ENCODE data around the gene ALAS2.
"Not testable (repeated sequence)": the region's sequence is repeated elsewhere in the genome, so short reads cannot be mapped to it uniquely, and the experiment has no call there.

The ALAS2 gene

DNA sequence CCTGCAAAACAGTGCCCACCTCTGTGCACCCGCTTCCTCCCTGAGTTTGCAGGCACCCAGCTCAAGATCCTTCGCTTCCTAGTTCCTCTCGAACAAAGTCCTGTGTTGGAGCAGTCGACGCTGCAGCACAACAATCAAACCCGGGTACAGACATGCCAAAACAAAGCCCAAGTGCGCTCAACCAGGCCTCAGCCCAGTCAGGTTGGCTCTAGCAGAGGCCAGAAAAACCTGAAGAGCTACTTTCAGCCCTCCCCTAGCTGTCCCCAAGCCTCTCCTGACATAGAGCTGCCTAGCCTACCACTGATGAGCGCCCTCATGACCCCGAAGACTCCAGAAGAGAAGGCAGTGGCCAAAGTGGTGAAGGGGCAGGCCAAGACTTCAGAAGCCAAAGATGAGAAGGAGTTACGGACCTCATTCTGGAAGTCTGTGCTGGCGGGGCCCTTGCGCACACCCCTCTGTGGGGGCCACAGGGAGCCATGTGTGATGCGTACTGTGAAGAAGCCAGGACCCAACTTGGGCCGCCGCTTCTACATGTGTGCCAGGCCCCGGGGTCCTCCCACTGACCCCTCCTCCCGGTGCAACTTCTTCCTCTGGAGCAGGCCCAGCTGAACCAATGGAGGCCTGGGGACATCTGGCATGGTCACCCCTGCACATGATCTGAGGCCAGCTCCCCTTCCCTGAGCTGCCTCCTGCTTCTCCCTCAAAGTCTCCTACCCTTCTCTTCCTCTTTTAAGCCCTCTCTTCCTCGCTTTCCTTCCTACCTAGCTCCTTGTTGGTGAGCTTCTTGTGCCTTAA lies 23.8 kb downstream of the ALAS2 start:
- DNase-seq (ENCODE audit: extremely low read depth in 1 of 2, low read depth in 1 of 2) = no peak

DNA sequence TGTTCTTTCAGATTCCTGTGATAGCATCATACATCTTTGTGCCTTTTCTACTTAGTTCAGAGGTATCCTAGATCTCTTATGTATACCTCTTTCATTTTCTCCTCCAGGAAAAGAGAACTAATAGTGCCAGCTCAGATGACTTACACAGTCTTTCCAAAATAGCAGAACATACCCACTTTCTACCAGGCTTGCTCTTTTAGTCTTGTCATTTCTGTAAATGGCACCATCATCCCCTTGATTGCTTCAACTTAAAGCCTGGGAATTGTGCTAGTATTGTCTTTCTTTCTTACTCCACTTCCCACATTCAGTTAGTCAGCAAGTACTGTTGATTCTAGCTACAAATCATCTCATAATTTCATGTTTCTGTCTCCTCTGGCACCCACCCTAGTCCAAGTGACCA lies 25.5 kb downstream of the ALAS2 start:
- no peak for DNase-seq (ENCODE audit: extremely low read depth in 1 of 2, low read depth in 1 of 2)

DNA sequence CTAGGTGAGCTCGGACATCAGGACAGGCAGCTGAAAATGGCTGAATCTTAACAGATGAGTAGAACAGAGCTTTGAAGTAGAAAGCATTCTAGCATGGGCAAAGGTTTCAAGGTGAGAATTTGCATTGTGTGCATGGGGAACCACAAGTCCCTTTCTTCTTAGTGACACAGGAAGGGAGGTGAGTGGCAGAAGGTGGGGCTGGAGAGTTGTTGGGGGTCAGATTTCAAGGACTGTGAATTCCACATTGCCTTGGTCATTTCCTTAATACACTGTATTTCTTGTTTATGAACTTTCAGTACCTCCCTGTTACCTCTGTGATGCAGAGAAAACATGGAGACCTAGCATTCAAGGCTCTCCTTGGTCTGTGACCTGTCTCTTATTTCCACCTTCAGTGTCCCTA lies 26.5 kb downstream of the ALAS2 start:
- no peak for DNase-seq (ENCODE audit: extremely low read depth in 1 of 2, low read depth in 1 of 2)

DNA sequence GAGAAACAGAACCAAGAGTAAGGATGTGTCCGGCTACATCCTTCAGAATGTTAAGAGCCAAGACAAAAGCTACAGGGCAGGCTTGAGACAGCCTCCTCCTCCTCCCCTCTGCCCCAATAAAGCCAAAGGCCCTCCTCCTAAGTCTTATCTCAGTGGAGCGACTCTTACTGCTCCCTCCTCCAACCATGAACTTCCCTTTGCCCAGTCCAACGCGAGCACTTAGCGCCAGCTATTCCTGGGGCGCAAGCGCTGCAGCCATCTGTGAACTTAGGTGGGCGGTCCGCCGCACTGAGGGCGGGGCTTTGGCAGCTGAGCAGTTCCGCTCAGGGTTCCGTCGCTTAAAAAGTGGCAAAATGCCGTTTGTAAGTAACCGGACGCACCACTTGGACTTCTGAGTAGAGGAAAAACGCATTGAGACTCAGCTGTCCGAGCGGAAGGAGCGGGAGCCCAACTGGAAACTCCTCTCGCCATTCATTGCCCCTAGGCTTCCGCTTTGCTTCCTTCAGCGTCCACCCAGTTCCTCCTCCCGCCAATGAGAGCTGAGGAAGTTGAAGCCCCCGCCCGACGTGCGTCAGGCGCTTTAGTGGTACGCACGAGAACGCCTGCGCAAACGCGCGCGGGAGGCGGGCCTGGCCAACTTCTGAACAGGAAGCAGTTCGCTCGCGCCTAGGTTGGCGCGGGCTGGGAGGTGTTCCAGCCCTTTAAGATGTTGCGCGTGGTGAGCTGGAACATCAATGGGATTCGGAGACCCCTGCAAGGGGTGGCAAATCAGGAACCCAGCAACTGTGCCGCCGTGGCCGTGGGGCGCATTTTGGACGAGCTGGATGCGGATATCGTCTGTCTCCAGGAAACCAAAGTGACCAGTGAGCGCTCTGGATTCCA lies 30.8 kb downstream of the ALAS2 start, which contains the start of gene APEX2:
APEX2 (plus strand) TSS at position 647 of the 882 bp plus-strand sequence; CDS start at position 707, 60 bp downstream.
- peak; percentile 69 to 73 for DNase-seq (ENCODE audit: extremely low read depth in 1 of 2, low read depth in 1 of 2)

DNA sequence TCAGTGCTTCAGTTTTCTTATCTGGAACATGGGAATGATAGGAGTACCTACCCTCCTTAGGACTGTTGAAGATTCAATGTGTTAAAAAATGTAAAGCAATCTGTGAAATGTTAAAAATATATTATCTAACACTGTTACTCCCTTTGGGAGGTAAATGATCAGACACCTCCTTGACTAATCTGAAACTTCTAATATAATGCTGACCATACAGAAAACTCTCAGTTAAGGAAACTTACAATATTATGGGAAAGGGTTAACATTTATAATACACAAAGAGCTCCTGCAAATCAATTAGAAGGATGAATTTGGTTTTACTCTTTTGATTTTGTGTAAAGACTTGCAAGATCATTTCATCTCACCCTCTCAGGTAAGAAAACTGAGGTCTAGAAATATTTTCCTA lies 35.2 kb downstream of the ALAS2 start:
- DNase-seq (ENCODE audit: extremely low read depth in 1 of 2, low read depth in 1 of 2) = no peak

DNA sequence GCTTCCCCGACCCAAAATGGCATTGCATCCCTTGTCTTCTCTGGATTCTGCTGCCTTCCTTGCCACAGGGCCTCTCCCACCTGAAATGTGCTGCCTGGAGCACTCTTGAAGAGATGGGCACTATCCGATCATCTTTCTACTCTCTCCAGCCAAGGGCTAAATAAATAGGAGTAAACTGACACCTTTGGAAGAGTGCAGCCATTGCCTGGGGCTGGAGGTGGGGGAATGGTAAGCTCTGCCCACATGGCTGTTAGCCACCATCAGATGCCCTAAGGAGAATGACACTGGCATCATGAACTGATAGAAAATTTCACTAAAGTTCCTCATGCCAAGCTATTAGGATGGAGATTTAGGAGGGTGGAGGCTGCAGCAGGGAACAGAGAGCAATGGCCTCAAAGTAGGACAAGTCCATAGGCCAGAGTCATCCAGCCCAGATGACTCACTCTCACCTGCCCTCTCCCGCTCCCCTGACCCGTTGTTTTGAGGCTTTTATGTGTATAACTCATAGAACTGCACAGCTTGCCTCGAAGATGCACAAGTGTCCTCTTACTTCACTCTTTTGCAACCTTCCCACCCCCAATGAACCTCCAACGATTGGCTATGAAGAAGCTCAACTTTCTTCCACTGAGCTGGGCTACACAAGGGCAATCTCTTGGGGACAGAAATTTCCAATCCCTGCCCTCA lies 36.0 kb downstream of the ALAS2 start:
- no peak for DNase-seq (ENCODE audit: extremely low read depth in 1 of 2, low read depth in 1 of 2)

DNA sequence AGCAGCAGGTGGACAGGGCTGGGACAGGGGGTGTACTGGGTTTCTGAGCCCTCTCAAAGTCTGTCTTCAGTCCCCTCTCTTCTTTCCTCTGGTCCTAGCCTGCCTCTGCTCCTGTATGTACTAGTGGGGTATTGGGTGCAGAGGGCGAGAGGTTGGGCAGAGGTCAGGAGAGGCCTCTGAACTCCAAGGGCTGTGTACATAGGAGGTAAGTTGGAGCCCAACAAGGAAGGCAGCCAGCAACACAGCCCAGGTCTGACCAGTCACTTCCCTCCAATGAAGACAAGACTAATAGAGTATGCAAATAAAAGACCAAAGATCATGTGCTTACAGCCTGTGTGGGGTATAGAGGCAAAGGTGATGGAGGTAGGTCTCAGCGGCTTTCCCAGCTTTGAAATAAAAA lies 36.7 kb downstream of the ALAS2 start, which contains the start of gene PFKFB1:
PFKFB1 (minus strand) TSS at position 90 of the 400 bp plus-strand sequence. CDS start 181 bp downstream, outside the sequence.
- no peak for DNase-seq (ENCODE audit: extremely low read depth in 1 of 2, low read depth in 1 of 2)

DNA sequence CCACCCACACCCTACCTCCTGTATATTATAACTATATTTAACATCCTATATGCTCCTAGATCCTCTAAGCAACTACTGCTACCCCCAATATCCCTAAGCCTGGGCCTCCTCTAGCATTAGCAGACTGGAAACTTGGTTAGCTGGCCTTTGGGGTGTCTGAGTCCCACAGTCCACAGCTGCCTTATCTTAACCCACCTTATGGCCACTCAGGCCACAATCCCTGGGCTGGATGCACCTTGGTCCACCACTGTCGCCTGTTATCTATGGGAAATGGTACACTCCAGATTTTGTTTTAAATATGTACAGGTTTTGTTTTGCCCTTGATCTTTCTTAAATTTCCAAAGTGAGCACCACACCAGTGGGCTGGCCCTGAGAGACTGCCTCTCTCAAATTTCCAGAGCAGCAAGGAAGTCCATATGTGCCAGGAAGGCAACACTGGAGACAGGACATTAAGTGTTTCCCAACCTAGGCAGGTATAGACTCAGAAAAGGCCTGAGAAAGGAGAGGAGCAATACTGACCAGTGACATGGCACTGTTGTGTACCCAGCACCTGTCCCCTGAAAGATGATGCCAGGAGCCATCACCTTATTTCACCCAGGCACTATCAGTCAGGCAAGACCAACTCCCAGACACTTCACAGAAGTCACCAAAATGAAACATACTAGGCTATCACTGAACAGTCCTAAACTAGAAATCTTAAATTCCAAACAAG lies 37.7 kb downstream of the ALAS2 start:
- no peak for DNase-seq (ENCODE audit: extremely low read depth in 1 of 2, low read depth in 1 of 2)

DNA sequence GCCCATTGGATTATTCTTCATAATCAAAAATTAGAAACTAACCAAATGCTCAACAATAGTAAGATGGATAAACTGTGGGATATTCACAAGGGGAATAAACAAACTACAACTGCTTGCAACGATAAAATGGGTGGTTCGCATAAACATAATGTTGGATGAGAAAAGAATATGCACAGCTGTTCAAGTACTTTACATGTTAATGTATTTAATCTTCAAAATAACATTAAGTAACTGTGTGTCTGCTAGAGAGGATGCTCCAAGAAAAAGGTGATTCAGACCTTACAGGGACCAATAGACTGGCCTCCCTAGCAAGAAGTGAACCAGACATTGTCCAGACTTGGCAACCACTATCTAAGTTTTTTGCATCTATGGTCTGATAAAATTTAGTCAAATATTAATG lies 39.1 kb downstream of the ALAS2 start:
- DNase-seq (ENCODE audit: extremely low read depth in 1 of 2, low read depth in 1 of 2) = no peak

DNA sequence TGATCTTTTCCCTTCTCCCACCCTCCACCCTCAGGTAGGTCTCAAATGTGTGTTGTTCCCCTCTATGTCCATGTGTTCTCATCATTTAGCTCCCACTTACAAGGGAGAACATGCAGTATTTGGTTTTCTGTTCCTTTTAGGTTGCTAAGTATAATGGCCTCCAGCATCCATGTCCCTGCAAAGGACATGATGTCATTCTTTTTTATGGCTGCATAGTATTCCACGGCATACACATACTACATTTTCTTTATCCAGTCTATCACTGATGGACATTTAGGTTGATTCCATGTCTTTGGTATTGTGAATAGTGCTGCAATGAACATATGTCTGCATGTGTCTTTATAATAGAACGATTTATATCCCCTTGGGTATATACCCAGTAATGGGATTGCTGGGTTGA lies 47.5 kb downstream of the ALAS2 start:
- not testable (repeated sequence) for DNase-seq (ENCODE audit: extremely low read depth in 1 of 2, low read depth in 1 of 2)

DNA sequence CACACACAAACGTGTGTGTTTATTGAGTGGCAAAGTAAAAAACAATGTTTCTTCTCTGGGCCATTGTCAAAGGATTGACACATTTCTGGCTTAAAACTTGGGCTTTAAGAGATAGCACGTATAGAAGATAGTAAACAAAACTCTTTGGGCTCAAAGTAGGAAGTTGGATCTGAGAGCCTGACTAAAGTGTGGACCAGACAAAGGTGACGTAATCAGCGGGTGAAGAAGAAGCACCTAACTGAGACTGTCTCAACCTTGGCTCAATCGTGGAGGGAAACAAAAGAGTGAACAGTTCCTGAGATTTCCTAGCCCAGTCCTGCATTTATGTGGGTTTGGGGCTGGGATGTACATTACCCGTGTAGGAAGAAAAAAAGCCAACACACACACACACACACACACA lies 50.4 kb downstream of the ALAS2 start:
- no peak for DNase-seq (ENCODE audit: extremely low read depth in 1 of 2, low read depth in 1 of 2)

DNA sequence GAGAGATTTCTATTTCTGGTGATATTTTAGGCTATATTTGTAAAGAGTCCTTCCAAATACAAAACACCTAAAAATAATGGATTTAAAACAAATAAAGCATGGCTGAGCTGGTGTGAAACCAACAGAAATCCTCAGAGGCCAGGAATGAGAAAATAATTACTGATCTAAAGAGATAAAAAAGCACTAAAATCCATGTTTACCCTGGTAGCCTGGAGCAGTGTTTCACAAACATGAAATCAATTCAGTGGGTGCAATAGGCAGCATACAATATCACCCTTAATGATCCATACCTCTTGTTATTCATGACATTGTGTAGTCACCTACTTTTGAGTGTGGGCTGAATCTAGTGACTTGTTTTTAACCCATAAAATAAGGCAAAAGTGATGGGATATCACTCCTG lies 51.3 kb downstream of the ALAS2 start:
- no peak for DNase-seq (ENCODE audit: extremely low read depth in 1 of 2, low read depth in 1 of 2)

DNA sequence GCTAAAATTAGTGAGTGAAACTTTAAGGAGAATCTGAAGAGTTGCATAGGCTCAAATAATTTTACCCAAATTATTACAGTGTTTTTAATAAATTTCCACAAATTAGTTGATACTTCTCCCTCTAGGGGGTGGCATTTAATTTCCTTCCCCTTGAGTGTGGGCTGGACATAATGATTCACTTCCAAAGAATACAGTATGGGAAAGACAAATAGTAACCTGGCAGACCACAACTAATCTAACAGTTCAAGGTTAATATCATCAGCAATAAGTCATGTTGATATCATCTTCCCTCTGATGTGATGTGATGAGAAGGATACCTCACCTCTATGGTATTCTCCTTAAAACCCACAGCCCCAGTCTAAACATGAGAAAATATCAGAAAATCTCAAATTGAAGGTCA lies 52.3 kb downstream of the ALAS2 start:
- DNase-seq (ENCODE audit: extremely low read depth in 1 of 2, low read depth in 1 of 2) = no peak

DNA sequence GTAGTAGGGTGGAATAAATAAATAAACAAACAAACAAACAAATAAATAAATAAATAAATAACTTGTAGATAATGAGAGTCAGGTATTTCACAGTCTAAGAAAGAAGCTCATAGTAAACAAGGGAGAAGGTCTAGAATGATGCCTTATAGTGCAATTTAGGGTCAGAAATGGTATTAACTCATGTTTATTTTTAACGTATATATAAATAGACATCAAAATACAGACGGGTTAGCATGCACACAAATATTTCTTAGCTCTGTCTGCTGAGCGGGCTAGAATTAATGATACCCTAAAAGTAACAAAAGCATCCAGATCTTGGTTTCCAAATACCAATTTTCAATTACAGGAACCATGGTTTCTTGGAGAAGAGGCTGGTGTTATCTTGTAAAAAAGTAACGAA lies 53.4 kb downstream of the ALAS2 start:
- no peak for DNase-seq (ENCODE audit: extremely low read depth in 1 of 2, low read depth in 1 of 2)

DNA sequence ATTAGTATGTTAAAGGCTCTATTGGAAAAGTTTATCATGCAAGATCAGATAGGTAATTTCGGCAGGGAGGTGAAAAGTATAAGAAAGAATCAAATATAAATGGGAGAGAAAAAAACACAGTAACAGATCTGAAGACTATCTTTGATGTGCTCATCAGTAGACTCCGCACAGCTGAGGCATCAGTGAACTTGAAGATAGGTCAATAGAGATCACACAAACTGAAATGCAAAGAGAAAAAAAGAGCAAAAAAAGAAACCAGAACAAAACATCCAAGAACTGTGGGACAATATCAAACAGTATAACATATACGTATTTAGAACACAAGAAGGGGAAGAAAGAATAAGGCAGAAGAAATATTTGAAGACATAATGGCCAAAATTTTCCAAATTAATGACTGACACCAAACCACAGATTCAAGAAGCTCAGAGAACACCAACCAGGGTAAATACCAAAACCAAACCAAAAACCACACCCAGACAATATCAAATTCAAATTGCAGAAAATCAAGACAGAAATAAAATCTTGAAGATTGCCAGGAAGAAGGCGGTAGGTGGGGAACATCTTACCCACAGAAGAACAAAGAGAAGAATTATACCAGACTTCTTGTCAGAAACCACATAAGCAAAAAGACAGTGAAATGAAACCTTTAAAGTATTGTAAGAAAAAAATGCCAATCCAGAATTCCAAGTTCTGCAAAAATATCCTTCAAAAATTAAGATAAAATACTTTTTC lies 65.8 kb downstream of the ALAS2 start:
- no peak for DNase-seq (ENCODE audit: extremely low read depth in 1 of 2, low read depth in 1 of 2)

DNA sequence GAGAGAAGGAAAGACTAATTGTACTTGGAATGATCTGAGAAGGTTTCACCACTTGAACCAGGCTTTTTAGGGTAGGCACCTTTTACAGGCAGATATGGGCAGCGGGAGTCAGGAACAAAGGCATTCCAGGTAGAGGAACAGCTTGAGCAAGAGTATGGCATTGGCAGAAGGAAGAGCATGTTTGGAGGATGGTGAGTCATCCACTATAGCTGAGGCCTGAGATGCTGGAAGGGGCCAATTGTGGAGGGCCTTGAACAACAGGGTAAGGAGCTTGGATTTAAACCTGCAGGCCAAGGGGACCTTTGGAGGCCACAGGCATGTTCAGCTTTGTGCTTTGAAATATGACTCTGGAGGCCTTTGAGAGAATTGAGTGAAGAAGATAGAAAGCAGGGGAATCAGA lies 69.0 kb downstream of the ALAS2 start:
- no peak for DNase-seq (ENCODE audit: extremely low read depth in 1 of 2, low read depth in 1 of 2)
